ENCODE measurements around the gene SMARCA2. TPM values are rescaled to one million over a fixed set of nuclear protein-coding genes. Genes with fewer than 3 reads are reported as not detected.

Gene SMARCA2
- total RNA-seq, 1 donor from 2014 or later, result 4.2 TPM

DNA sequence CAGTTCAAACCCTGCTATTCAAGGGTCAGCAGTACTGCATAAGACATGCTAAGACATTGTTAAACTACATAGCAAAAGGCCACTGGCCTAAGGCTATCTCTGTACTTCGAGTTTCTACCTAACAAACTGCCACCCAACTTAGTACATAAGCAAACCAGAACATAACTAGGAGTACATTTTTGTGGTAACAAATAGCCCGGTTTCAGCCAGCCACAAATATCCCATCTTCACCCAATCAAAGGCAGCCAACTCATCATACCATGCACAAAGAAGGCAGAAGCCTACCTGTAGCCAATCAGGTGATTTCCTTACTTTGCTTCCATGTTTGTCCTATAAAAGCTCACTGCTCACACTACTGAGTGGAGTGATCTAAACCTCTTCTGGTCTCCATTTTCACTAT, 201.4 kb downstream of the SMARCA2 start:
- no peaks in the 10 kb centered on the region for H3K9me3 ChIP-seq (ENCODE audit: low read depth)
- TF ChIP-seq EZH2 (IDR thresholded peaks at IDR 0.05) (no peak), EZH2phosphoT487 (IDR thresholded peaks at IDR 0.05) (no peak)
- TF ChIP-seq, protein P1, sequence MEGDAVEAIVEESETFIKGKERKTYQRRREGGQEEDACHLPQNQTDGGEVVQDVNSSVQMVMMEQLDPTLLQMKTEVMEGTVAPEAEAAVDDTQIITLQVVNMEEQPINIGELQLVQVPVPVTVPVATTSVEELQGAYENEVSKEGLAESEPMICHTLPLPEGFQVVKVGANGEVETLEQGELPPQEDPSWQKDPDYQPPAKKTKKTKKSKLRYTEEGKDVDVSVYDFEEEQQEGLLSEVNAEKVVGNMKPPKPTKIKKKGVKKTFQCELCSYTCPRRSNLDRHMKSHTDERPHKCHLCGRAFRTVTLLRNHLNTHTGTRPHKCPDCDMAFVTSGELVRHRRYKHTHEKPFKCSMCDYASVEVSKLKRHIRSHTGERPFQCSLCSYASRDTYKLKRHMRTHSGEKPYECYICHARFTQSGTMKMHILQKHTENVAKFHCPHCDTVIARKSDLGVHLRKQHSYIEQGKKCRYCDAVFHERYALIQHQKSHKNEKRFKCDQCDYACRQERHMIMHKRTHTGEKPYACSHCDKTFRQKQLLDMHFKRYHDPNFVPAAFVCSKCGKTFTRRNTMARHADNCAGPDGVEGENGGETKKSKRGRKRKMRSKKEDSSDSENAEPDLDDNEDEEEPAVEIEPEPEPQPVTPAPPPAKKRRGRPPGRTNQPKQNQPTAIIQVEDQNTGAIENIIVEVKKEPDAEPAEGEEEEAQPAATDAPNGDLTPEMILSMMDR (IDR thresholded peaks at IDR 0.05), result no peak
- H3K27ac ChIP-seq, result no peak overlapping the region
- no peak for DNase-seq (ENCODE audit: low spot score)
- H3F3A ChIP-seq (ENCODE audit: low read depth), result no peaks in the 10 kb centered on the region
- H3K9me3 Mint-ChIP-seq, result peaks cover 6% of the 10 kb centered on the region
- no peaks in the 10 kb centered on the region for H3K4me1 ChIP-seq
- peaks cover 12% of the 10 kb centered on the region for H3K4me1 Mint-ChIP-seq
- no peak overlapping the region for H3K9ac ChIP-seq
- no peak overlapping the region for H3K27ac Mint-ChIP-seq
- H2AFZ ChIP-seq (replicated peaks), result no peak overlapping the region
- H3K4me3 Mint-ChIP-seq, result no peak overlapping the region
- no peaks in the 10 kb centered on the region for H3K79me2 ChIP-seq (ENCODE audit: low read depth)
- H4K20me1 ChIP-seq (ENCODE audit: low read depth), result no peaks in the 10 kb centered on the region
- no peaks in the 10 kb centered on the region for H3K27me3 Mint-ChIP-seq (ENCODE audit: insufficient read depth, low read depth)
- no peaks in the 10 kb centered on the region for H3K27me3 ChIP-seq
- H3K36me3 ChIP-seq, result no peaks in the 10 kb centered on the region
- H3K4me3 ChIP-seq, result no peak overlapping the region
- no peaks in the 10 kb centered on the region for H3K36me3 Mint-ChIP-seq
- H3K4me2 ChIP-seq, result no peak overlapping the region

- Histone ChIP-seq H3K4me1 (no peaks in the 10 kb centered on the region), H3F3A (ENCODE audit: low read depth) (no peaks in the 10 kb centered on the region), H3K9me3 (ENCODE audit: low read depth) (no peaks in the 10 kb centered on the region), H3K27ac (no peak overlapping the region), H3K79me2 (ENCODE audit: low read depth) (no peaks in the 10 kb centered on the region), H3K4me2 (no peak overlapping the region), H3K36me3 (no peaks in the 10 kb centered on the region), H3K27me3 (no peaks in the 10 kb centered on the region), H2AFZ (replicated peaks) (no peak overlapping the region), H4K20me1 (ENCODE audit: low read depth) (no peaks in the 10 kb centered on the region), H3K9ac (no peak overlapping the region), H3K4me3 (no peak overlapping the region)
- Mint-ChIP-seq H3K9me3 (peaks cover 7% of the 10 kb centered on the region), H3K36me3 (no peaks in the 10 kb centered on the region), H3K4me3 (no peak overlapping the region), H3K4me1 (peaks cover 12% of the 10 kb centered on the region), H3K27ac (no peak overlapping the region), H3K27me3 (ENCODE audit: insufficient read depth, low read depth) (no peaks in the 10 kb centered on the region)
- no peak for DNase-seq (ENCODE audit: low spot score)
- TF ChIP-seq EZH2phosphoT487 (IDR thresholded peaks at IDR 0.05), result no peak
- no peak for TF ChIP-seq EZH2 (IDR thresholded peaks at IDR 0.05)
- TF ChIP-seq, protein P1 (IDR thresholded peaks at IDR 0.05), result no peak
These were observed 202.4 kb downstream of the SMARCA2 start for GRCh38 chr9:2217540-2217939.

DNA sequence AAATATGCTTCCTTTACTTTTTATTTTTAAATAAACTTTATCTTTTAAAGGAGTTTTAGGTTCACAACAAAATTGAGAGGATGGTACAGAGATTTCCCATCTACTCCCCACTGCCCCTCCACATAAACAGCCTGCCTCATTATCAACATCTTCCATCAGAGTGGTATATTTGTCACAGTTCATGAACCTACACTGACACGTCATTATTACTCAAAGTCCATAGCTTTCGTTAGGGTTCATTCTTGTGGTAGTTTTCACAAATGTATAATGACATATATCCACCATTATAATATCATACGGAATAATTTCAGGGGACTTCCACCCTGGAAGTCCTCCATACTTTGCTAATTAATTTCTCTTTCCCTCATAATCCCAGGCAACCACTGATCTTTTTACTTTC, 204.9 kb downstream of the SMARCA2 start:
- Histone ChIP-seq H4K20me1 (ENCODE audit: low read depth) (no peaks in the 10 kb centered on the region), H3K4me1 (no peaks in the 10 kb centered on the region), H3K9ac (no peak overlapping the region), H3K9me3 (ENCODE audit: low read depth) (no peaks in the 10 kb centered on the region), H3K79me2 (ENCODE audit: low read depth) (no peaks in the 10 kb centered on the region), H3F3A (ENCODE audit: low read depth) (no peaks in the 10 kb centered on the region), H3K36me3 (no peaks in the 10 kb centered on the region), H3K4me3 (no peak overlapping the region), H3K27me3 (no peaks in the 10 kb centered on the region), H3K4me2 (no peak overlapping the region), H3K27ac (no peak overlapping the region), H2AFZ (replicated peaks) (no peak overlapping the region)
- no peaks in the 10 kb centered on the region for H3K36me3 Mint-ChIP-seq
- DNase-seq (ENCODE audit: low spot score), result no peak
- TF ChIP-seq EZH2 (IDR thresholded peaks at IDR 0.05) (no peak), EZH2phosphoT487 (IDR thresholded peaks at IDR 0.05) (no peak)
- TF ChIP-seq, protein P1 (IDR thresholded peaks at IDR 0.05), result no peak
- H3K27ac Mint-ChIP-seq, result no peak overlapping the region
- H3K4me1 Mint-ChIP-seq, result peaks cover 9% of the 10 kb centered on the region
- H3K4me3 Mint-ChIP-seq, result no peak overlapping the region
- H3K27me3 Mint-ChIP-seq (ENCODE audit: insufficient read depth, low read depth), result no peaks in the 10 kb centered on the region
- peaks cover 17% of the 10 kb centered on the region for H3K9me3 Mint-ChIP-seq
